Right renal pelvis (tissue), 4 donors: ENCODE measurements around the gene NCF4. TPM values are rescaled to one million over a fixed set of nuclear protein-coding genes. Genes with fewer than 3 reads are reported as not detected.

ENCODE experiments used
- DNase-seq, 4 donors: peaks; one replicate each; pipeline ENCODE4 v3.0.0-alpha.2; 2013; ENCODE audit warnings: low read depth in 4 of 4, low spot score in 3 of 4, missing footprints in 1 of 4
- polyA plus RNA-seq, 4 donors: library from polyadenylated mRNA; unstranded; fragments of 120-200 nt; gene quantifications; one replicate each; pipeline ENCODE4 v1.2.1, GENCODE V29; 2013; ENCODE audit not compliant: insufficient read length in 4 of 4

NCF4 gene
- polyA plus RNA-seq, 4 donors, result 1.5 to 2.9 (median 2.2) TPM

DNA sequence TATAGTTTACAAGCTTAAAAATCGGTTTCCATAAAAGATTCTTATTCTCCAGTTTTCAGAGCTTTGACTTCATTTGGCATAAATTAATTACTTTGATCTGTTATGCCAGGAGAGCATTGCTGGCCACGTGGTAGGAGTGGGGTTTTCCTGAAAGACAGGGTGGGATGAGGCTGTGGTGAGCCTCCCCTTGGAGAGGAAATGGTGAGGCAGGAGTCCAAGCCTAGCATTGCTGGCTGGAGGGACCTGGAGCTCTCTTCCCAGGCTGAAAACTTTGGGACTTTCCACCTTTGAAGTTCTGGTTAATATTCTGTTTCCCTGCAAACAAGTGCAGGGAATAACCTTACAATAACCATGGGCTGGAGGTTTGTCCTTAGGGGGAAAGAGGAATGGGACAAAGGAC lies 31.5 kb downstream of the NCF4 start:
- no peak for DNase-seq

DNA sequence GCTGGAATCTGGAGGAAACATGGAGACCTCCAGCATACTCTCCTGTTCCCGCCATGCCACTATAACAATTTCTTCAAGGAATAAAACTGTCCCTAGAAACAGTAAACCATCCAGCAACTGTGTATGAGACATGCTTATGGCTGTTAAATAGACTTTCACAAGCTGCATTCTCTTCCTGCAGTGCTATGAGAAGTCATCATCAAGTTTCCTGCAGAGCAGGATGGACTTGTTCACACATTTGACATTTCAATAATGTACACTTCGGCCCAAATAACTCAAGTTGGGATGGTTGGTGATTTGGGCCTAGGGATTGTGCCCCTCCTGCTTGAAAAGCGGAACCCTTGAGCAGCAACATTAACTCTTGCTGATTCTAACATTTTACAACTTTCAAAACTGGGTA lies 32.5 kb downstream of the NCF4 start:
- DNase-seq, result no peak

DNA sequence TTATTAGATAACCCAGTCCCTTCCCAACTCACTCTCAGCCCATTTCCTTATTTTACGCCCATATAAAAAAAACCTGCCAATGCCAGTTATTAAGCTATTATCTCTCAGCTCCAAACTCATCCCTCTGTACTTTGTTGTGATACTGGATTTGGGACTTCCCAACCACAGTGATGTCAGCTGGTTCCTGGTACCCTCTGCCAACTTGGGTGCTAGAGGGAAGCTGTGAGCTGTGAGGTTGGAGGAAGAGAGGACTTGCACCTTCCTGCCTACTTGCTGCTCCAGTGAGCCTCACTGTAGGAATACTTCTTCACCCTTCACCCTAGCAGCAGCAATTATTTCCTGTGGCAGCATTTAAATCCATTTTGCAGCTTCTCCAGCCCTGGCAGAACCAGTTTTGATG lies 33.5 kb downstream of the NCF4 start:
- DNase-seq, result no peak

DNA sequence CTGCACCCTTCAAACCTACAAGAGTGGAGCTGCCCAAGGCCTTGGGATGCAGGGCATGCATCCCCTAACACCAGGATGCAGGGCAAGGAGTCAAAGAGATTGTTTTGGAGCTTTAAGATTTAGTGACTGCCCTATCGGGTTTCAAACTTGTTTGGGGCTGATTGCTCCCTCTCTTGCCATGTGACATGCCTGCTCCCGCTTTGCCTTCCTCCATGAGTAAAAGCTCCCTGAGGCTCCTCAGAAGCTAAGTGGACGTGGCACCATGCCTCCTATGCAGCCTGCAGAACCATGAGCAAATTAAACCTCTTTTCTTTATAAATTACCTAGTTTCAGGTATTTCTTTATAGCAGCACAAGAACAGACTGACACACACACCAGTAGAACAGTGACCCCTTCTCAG lies 36.8 kb downstream of the NCF4 start:
- no peak for DNase-seq

DNA sequence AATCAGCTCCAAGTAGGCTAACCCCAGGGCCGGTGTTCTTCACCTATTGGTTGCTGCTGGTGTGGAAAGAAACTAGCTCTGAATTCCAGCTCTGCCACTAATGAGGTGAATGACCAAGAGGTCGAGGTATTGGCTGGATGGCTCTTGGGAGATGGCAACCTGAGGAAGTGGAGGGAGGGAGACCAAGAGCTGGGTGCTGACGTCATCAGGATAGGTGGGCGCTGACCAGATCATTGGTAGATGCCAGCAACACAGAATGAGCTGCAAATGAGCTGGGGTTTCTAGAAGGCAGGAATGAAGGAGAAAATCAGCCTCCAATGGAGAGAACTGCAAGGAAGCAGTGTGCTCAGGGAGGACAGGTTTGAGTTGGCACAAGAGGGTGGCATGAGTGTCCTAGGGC lies 37.9 kb downstream of the NCF4 start:
- no peak for DNase-seq

DNA sequence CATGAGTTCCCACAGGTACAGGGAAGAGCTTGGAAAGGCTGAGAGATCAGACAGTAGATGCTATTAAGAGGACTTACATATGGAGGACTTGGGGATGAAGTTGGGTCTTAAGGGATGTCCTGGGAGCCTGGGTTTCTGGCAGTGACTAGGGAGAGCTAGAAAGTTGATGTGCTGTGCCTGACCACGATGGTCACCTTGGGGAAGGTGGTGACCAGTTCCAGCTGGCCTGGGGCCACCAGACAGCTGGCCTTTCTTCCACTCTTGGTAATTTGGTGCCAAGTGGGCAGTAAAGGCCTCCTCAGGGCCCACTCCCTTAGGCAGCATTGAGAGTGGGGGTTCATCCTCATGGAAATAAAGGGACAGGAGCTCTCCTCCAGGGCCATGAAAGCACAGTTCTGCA lies 38.7 kb downstream of the NCF4 start:
- no peak for DNase-seq

DNA sequence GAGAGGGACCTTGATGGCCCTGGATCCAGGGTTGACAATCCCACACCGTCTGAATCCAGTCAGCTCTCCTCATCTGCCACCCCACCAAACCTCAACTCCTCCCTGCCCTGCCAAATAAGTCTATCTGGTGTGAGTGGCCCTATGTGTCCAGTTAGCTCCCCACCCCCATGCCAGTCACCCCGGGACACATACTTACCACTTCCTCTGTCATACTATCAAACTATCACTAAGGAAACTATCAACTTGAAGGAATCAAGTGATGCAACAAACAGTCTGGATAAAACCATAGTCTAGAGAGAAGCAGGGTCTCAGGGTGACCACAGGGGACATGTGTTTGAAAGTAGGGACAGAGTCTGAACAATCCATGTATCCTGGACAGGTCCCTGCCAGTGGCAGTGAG lies 39.4 kb downstream of the NCF4 start:
- no peak for DNase-seq

DNA sequence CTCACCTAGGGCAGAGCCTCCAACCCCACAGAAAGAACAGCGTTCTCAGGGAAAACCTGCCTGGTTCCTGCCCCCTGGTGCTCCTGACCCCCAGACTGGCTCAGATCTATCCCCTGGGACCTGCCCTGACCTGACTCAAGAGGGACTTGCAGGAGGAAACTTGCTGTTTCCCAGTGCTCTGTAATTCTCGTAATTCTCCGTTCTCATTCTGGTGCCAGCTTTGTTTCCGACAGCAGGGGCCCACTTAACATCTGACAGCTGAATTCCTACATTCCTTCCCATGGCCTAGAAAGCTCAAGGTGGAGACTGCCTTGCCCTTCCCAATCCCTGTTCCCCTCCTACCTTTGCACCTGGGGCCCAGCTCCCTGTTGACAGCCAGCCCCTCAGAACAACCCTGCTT lies 40.1 kb downstream of the NCF4 start:
- DNase-seq, result no peak

DNA sequence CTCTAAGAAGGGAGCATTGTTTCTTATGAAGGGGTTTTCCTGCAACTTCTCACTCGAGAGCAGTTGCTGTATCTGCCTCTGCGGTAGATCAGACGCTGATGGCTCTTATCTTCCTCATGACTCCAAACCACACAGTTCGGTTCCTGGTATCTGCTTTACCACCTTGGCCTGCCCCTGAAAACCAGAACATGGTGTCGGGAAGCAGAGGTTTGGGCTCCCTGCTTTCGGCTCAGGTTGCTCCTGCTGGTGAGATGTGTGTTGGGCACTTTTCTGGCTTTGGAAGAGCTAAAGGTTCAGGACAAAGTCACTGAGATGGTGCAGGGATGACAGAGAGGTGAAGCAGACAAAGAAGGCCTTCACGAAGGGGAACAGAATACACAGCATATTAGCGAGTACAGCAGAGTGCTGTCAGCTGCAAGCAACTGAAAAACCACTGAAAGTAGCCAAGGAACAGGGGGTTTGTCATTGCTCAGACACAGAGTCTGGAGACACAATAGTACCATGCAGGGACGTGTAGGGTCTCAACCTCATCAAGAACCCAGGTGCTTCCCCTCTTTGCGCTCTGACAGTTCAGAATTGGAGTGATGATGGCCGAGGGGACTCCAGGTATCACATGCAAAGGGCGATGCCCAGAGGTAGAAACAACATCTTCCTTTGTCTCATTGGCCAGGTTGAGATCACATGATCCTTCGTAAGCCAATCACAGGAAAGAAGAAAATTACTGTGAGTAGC lies 40.8 kb downstream of the NCF4 start:
- DNase-seq, result no peak

DNA sequence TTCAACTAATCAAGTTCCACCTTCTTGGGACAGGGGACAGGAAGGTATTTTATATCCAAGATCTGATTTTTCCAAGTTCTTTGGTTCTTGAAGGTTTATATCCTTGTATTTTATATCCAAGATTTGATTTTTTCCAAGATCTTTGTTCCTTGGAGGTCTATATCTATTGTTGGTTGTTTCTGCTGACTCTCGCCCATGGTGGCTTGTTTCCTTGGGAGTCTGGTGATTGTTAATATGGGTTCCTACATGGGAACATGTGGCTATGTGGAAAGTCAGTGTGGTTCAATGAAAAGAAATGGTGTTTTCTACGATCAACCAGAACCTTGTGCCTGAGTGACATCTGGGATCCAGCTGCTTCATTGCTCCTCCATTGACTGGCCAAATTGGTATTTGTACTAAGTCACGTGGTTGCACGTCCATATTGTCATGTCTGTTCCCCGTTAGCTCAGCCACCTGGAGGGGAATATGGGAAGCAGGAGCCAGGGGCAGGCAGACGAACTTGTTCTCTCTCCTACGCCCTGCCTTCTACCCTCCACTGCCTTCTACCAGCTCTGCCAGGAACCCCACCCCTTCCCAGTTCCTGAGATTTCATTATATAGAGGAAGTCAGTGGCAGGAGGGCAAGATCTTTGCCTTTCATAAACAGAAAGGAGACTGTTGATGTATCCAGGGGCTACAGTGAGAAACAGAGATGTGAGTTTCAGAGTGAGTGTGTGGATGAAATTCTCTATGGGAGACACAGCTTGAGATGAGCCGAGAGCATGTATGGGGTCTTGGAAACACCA lies 41.5 kb downstream of the NCF4 start:
- no peak for DNase-seq

DNA sequence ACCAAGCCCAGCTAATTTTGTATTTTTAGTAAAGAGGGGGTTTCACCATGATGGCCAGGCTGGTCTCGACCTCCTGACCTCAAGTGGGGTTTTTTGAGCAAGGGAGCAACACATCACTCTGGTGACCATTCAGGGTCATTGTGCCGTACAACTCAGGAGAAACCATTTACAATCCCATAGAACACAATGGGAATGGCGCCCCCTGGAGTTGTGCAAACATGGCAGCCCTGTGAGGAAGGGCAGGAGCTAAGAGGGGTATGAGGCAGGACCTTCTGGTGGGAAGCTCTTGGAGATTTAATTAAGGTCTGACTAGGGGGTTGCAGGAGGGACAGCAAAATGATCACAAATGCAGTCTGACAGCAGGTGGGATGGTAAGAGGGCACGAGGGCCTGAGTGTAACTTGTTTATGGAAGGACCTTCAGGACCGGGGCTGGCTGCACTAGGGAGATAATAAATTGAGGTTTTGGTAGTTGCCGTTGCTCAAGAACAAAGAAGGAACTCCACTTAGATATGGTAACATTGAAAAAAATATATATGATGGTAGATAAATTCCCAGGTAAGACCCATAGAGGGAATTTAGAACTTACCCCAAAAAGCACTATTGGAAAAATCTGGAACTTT lies 43.6 kb downstream of the NCF4 start:
- DNase-seq, result no peak

DNA sequence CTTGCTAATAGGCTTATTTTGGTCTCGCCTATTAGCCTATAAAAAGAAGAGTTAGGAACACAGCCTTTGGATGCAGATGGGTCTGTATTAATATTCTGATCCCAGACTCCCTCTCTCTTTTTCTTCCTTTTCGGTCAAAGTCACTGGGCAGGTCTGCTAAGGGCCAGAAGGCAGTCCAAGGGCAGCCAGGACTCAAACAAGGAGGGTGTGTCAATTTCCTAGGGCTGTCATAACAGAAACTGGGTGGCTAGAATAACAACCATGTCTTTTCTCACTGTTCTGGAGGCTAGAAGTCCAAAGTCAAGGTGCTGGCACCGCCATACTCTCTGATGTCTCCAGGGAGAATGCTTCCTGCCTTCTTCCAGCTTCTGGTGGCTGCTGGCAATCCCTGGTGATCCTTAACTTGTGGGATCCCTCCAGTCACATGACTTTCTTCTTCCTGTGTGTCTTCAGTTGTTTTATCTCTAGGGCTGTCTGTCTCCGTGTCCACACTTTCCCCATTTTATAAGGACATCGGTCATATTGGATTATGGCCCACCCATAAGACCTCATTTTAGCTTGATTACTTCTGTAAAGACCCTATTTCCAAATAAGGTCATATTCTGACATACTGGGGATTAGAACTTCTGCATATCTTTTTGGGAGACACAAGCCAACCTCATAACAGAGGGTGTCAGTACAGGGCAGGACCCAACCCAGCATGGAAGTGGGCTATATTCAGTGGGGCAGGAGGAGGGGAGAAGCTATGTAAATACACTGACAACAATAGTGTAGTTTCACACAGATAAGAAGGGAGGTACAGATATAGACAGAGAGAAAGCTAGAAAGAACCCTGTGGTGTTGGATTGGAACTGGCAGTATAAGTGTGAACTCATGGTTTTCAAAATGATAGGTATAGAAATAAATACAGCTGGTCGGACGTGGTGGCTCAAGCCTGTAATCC lies 46.7 kb downstream of the NCF4 start:
- no peak for DNase-seq

DNA sequence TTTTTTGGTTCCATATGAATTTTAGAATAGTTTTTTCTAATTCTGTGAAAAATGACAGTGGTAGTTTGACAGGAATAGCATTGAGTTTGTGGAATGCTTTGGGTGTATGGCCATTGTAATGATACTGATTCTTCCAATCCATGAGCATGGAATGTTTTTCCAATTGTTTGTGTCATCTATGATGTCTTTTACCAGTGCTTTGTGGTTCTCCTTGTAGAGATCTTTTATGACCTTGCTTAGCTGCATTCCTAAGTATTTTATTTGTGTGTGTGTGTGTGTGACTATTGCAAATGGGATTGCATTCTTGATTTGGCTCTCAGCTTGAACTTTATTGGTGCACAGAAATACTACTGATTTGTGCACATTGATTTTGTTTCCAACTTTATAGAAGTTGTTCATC lies 49.7 kb downstream of the NCF4 start:
- DNase-seq, result no peak

DNA sequence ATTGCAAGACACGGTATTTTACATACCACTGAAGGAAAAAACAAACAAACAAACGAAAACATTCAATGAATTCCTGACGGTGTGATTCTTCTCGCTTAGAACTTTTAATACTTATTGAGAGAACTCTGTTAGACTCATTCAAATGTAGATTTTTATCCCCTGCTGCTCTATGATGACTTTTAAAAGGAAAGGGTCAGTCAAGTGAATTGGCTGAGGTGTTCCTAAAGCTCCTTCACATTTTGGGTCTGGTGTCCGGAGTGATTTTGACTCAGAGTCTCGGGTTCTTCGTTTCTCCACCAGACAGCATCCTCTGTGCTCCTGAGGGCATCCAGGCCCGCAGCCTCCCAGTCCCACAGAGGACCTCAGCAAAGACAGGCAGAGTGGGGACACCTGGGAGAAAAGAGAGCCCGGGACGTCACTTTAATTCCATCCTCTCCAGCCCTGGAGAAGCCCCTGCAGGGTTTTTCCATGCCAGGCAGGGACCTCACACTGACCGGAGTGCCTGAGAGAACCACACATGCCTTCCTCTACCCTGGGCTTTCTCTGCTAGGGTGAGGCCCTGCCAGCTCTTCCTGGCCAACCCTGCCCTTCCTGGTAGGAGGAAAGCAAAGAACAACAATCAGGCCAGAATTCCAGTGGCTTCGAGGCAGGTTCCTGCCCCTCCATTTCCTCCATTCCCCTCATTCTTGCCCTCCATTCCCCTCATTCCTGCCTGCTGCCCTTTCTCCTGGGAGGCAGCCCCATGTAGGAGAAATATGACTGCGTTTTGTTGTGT lies 51.3 kb downstream of the NCF4 start:
- DNase-seq, result no peak

DNA sequence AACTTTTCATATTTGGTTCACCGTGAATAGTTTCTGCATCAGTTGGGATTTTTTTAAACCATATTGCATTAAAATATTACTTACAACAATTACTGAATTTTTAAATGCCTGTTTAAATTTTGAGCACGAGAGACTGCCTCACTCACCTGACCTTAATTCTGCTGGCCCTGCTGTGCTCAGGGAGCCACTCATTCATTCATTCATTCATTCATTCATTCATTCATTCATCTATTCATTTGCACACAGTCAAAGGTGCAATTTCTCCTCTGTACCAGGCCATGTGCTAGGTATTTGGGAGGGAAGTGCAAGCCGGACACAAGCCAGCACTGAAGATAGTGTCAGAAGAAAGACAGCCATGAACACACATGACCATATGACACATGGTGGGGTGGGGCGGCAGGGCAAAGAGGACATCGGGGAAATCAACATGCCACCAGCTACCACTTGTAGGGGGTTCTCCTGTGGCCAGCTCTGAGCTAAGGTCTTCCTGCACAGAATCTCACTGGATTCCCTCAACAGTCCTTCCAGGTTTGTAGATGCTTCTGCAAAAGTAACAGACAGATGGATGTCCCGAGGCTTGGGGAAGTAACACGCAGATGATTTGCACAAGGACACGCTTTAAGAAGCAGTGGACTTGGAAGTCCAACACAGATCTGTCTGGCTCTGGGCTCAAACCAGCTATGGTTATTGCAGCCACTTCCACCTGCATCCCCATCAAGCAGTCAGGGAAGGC lies 52.1 kb downstream of the NCF4 start:
- DNase-seq, result no peak

DNA sequence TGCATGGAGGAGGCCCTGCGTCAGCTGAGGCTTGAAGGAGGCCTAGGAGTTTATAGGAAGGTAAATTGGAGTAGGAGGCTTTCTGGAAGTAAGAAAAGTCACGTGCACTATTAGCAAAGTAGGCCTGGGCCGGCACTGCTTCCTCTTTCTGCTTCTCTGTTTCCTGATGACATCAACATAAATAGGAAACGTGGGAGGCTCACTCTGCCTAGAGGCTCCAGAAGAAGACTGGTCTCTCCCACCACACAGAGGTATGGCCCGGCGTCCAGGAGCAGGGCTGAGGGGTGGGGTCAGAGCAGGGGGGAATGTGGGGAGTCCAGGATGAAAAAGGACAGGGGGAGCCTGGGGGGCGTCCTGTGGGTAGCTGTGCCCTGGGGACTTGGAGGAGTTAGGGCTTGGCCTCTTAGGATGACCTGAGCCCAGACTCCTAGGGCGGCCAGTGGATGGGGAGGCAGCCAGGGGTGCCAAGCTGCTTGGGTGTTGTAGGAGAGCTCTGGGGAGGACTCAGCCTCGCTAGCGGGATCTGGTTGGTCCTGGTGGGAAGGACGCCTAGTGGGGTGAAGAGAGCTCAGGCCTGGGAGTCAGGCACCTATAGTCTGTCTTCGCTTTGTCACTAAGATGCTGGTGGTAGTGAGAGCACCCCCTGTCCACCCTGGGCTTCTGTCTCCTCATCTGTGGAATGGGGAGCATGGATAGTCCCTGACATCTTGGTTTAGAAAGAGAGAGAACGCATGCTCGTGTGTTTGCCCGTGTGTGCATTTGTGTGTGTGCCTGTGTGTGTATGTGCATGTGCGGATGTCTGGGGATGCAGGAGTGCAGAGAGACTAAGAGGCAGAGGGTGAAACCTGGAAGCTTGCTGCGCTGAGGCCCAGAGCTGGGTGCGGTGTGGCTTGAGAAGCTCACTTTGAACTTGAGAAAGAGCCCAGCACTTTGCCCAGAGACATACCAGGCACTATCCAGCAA lies 52.9 kb downstream of the NCF4 start, which contains the start of gene CSF2RB:
TSS of gene CSF2RB (plus strand) at position 202 of the 963 bp plus-strand sequence. CDS start 8,580 bp downstream, outside the sequence.
- DNase-seq, result no peak

DNA sequence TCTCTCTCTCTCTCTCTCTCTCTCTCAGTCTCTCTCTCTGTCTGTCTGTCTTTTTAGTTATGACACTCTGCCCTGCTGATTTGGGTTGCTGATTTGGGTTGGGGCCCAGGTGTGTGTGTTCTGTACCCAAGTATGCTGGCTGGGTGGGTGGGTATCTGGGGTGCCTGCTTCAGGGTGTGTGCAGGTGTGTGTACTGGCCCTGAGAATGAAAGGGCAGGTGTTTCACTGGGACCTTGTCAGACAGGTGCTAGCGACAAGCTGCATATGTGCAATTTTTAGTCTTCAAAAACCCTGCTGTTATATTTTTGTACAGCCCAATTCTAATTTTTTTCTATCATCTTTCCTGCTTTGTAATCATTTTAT lies 53.6 kb downstream of the NCF4 start:
- DNase-seq, result no peak

DNA sequence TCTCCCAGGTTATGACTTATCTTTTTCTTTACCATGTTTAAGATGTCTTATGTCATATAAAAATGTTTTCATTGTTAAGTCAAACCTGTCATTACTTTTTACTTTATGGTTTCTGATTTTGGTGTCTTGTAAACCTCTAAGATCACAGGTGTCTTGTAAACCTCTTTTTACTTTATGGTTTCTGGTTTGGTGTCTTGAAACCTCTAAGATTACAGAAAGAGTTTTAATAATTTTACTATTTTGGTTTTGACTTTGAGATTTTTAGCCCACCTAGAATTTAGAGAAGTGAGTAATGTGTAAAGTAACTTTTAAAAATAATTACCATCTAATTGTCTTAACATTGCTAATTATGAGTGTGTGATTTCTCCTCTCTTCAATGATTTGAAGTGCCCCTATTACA lies 55.2 kb downstream of the NCF4 start:
- DNase-seq, result no peak
